Suppressor macrophage (primary cell): ENCODE measurements around the gene HS3ST2.
"Not testable (repeated sequence)": the region's sequence is repeated elsewhere in the genome, so short reads cannot be mapped to it uniquely, and the experiment has no call there.

Experiments
- DNase-seq, 4 experiments: peaks; one replicate each; pipeline ENCODE4 v3.0.0-alpha.2; 2020 to 2022

HS3ST2 gene

DNA sequence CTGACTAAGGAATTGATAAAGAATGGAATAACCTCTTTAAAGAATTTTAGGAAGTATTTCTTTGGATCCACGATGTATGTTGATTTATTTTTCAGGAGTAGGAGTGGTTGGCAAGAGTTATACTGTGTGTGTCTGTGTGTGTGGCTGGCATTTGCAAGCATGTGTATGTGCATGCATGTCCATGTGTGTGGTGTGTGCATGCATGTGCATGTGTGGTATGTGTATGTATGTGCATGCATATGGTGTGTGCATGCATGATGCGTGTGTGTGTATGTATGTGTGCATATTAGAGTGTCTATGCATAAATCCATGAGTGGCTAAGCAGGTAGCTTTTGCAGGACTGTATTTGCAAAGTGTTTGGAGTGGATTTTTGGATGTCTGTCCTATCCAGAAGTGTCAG lies 120.8 kb downstream of the HS3ST2 start:
- no peak for DNase-seq

DNA sequence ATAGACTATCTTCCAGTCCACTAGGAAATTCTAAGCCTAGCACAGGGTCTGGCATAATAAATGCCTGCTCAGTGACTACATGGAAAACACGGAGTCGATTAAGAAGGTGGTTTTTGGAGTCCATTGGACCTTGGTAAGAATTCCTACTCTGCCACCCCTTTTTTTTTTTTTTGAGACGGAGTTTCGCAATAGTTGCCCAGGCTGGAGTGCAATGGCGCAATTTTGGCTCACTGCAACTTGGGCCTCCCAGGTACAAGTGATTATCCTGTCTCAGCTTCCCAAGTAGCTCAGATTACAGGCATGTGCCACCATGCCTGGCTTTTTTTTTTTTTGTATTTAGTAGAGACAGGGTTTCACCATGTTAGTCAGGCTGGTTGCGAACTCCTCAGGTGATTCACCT lies 123.2 kb downstream of the HS3ST2 start:
- DNase-seq: no peak

DNA sequence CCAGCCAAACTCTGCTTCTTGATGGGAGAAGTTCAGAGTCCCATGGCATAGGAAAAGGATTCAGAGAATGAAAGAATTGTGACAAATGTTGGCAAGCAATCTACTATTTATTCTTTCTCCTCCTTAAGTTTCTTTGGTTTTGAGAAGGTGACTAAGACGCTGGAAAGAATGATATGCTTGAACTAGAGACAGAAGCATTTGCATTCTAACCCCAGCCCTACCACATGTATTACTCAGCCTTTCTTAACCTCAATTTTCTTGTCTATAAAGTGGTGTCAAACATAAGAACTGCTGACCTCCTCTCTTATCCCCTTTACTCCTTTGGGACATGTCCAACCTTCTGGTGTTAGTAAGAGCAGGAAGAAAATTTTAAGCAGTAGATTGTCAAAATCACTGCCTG lies 124.7 kb downstream of the HS3ST2 start:
- no peak for DNase-seq

DNA sequence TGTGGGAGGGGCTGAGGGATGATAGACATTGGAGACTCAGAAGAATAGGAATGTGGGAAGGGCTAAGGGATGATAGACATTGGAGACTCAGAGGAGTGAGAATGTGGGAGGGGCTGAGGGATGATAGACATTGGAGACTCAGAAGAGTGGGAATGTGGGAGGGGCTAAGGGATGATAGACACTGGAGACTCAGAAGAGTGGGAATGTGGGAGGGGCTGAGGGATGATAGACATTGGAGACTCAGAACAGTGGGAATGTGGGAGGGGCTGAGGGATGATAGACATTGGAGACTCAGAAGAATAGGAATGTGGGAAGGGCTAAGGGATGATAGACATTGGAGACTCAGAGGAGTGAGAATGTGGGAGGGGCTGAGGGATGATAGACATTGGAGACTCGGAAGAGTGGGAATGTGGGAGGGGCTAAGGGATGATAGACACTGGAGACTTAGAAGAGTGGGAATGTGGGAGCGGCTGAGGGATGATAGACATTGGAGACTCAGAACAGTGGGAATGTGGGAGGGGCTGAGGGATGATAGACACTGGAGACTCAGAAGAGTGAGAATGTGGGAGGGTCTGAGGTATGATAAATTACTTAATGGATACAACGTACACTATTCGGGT lies 125.9 kb downstream of the HS3ST2 start:
- DNase-seq: not testable (repeated sequence)

DNA sequence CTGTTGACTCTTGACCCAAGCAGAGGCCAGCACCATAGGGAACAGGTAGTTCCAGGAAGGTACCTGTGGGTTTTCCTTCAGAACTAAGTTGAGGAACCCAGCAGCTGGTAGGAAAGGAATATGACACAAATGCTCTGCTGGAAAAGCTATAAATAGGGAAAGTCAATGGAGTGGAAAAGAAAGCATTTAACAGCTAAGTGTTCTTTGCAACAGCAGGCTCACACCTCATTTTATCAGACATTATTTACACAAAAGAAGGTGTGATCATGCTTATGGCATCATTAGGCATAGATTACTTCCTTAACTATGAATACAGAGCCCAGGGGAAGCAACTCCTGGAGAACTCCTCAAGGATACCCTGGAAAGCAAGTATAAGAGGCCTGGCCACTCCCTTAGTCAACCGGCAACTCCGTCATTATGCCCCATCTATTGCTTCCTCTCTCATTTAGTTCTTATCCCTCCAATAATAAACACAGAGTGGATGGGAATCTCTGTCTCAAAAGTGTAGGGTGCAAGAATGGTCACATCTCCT lies 128.1 kb downstream of the HS3ST2 start:
- DNase-seq: no peak

DNA sequence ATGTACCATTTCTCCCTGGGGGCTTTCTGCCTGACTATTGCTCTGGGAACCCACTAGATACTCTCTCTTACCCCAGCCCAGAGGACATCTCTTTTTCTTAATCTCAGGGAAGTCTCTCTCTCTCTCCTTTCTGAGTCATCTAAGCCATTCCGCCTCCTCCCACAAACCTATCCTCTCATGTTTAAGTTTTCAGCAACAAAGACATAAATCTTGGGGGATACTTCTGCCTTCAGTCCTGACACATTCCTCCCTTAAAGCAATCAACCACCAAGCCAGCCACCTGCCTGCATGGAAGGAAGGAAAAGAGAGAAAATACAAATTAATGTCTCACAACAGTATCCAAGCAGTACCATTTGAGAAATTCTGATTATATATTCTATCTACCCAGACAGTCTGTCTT lies 128.8 kb downstream of the HS3ST2 start:
- no peak for DNase-seq

DNA sequence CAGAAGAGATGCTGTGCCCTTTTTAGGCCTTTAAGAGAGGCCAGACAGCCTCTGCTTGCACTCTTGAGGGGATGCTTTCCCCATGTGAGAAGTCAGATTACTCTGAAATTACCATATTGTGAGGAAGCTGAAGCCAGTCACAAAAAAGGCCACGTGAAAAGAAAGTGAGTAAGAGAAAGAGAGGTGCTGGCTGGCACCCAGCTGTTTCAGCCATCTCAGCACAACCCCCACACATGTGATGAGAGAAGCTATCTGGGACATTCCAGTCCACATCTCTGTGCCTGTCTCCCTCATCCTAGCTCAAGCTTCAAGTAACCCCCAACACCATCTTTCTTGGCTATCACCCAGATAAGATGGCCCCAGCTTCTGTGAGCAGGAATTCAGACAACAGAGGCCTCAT lies 131.4 kb downstream of the HS3ST2 start:
- DNase-seq: peak in 2 of 4 experiments; percentile 16 to 31

DNA sequence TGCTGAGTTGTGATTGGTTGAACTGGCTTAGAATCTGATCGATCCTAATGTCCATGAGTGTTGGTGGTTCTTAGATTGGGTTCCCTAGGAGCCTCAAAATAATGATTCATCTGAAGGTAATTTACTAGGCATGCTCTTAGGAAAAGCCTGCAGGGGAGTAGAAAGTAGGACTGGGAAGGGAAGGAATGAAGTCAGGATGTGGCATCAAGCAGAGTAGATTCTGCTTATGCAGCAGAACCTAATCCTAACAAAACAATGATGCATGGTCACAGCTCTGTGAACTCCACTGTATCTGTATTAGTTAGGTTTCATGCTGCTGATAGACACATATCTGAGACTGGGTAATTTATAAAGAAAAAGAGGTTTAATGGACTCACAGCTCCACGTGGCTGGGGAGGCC lies 132.5 kb downstream of the HS3ST2 start:
- DNase-seq: no peak

DNA sequence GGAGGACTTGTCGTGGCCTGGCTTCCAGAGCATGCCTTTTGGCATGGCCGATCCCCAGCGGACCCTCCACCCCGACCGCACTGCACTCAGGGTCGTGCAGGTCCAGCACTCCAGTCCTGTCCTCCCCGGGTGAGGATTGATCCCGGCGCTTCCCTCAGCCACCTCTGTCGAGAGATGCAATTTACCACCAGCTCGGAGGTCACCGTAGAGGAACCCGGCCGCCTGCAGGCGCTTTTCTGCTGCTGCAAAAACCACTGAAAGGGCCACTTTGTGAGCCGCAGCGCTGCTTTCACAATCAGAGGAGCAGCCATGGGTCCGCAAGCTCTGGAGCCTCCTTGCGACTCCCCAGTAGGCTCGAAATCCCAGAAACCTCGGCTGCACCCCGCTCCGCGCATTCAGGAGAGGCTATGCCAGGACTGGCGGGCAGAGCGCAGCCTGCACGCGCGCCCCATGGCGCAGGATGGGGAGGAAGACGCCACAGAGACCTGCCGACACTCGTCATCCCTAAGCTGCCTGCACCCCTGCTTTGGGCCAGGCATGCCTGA lies 134.2 kb downstream of the HS3ST2 start:
- DNase-seq: peak in 3 of 4 experiments; percentile 4 to 26 (median 15)

DNA sequence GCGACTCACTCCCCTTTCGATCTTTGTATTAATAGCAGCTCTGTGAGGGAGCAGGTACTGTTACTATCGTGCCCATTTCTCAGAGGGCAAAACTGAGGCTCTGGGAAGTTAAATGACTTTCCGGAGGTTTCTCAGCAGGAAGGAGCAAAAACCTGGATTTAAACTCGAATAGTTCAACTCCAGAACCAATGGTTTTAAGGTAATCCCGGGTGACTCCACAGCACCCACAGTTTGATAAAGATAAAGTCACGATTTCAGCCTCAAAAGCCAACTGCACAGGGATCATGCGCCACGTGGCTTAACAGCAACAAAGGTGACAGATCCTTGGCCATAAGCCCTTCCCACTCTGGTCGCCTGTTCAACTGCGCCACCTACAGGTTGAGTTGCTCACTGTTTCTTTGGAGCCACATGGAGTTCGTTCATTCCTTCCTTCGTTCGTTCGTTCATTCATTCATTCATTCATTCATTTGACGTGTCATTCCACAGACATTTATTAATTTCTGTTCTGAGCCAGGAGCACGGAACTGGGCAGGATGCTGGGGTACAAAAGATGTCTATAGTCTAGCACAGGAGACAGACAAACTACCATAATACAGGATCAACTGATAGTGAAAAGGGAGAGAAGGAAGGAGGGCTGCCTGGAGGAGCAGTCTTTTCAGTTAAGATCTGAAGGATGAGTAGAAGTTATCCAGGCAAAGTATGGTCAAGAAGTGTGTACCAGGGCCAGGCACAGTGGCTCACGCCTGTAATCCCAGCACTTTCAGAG lies 134.8 kb downstream of the HS3ST2 start:
- DNase-seq: peak; percentile 75 to 81 (median 78)

DNA sequence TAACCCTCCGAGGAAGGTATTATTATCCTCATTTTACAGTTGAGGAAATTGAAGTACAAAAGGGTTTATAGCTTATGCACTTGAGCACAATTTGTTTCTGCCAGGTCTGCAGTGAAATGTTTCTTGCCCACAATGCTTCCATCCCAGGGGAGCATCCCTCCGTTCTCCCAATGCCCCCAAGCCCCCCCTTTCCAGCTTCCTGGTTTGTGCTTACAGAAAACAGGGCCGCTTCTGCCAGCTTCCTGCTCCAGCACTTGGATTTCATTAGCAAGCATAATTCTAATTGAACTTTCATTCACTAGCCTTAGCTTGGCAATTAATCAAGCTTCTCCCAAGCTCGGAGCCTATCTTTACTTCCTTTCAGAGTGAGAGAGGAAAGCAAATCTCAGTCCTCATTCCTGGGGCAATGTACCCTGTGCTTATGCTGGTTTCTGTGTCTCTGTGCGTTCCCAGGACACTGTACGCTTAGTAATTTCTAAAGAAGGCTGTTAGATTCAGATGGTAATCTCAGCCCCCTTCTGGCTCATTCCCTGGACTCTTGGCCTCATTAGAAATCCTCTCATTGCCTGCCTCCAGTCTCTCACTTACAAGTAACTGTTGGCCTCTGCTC lies 141.6 kb downstream of the HS3ST2 start:
- no peak for DNase-seq

DNA sequence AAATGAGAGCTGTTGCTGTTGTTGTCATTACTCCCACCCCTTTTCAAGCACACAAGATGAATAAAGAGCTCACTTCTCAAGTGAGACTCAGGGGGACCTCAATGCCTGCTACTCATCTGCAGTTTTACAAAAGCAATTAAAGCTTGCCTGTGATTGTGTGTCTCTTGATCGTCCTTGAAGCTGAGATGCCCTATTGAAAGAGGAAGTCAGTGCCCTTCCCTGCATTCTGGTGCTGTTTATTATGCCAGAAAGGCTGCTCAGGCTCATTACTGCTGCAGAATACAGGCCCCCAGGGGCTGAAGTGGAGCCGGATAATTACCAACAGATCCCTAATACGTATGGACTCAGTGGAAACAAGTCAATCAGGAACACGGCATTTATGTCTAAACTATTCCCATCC lies 147.2 kb downstream of the HS3ST2 start:
- DNase-seq: no peak

DNA sequence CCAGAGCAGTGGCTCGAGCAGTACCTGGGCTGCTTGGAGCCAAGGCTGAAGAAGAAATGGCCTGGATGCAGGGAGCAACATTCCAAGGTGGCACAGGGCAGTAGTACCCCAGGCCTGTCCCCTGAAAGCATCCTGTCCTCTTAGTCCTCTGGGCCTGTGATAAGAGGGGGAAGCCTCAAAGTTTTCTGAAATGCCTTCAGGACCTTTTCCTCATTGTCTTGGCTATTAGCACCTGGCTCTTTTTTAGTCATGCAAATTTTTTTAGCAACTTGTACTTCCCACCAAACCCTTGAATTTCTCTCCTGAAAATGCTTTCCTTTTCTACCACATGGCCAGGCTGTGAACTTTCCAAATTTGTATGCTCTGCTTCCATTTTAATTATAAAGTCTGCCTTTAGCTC lies 148.9 kb downstream of the HS3ST2 start:
- no peak for DNase-seq
